ENCODE results near the gene NR5A1. TPM values are rescaled to one million over a fixed set of nuclear protein-coding genes. Genes with fewer than 3 reads are reported as not detected.

Gene NR5A1
- total and polyA plus RNA-seq, 11 donors = 0.04 to 0.14 TPM; not detected in 9

DNA sequence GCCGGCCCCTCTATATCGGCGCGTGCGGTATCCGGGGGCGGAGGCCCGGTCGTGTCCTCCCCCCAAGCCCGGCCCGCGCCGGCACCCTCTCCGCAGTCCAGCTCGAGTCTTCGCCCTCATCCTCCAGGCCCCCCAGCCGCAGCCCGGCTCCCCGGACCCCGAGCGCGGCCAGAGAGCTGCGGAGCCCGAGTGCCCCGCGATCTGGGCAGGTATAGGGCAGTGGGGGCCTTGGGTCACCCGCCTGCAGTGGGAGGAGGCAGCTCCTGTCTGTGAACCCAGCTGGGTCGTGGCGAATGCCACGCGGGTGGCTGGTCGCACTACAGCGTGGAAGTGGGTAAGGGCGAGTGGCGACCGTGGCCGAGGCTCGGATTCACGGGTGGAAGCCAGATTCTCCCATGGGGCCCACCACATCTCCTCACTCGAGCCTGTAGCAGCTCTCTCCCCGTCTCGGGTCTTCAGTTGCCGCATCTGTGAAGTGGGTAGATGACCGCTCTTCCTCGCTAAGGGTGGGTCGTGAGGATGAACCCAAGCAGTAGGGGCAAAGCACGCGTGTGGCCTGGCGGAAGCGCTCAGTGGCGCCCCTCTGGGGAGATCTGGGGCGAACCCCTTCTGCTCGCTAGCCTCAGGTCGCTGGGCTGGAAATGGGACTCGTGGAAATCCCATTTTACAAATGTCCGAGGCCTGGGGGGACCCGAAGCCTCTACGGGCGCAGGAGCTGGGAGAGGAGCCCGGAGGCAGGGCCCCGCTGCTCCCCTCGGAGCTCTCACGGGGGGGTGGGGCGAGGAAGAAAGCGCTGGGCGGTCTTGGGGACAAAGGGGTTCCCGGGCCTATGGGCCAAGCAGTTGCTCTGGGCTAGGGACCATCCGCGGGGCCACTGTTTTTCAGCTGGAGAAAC is 1.9 kb downstream of the NR5A1 start:
- no peaks in the 10 kb centered on the region for H3K9me3 ChIP-seq
- TF ChIP-seq, protein P1, sequence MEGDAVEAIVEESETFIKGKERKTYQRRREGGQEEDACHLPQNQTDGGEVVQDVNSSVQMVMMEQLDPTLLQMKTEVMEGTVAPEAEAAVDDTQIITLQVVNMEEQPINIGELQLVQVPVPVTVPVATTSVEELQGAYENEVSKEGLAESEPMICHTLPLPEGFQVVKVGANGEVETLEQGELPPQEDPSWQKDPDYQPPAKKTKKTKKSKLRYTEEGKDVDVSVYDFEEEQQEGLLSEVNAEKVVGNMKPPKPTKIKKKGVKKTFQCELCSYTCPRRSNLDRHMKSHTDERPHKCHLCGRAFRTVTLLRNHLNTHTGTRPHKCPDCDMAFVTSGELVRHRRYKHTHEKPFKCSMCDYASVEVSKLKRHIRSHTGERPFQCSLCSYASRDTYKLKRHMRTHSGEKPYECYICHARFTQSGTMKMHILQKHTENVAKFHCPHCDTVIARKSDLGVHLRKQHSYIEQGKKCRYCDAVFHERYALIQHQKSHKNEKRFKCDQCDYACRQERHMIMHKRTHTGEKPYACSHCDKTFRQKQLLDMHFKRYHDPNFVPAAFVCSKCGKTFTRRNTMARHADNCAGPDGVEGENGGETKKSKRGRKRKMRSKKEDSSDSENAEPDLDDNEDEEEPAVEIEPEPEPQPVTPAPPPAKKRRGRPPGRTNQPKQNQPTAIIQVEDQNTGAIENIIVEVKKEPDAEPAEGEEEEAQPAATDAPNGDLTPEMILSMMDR (IDR thresholded peaks at IDR 0.05) = no peak
- TF ChIP-seq POLR2A (IDR thresholded peaks at IDR 0.05) = no peak
- H3K27me3 ChIP-seq = peaks cover 22 to 55% (median 49%) of the 10 kb centered on the region in 9 donors
- DNase-seq = peak in 1 of 5 donors; percentile 14
- no peak overlapping the region for H3K27ac ChIP-seq
- peak overlapping the region in 1 of 12 donors; percentile 36 for H3K4me3 ChIP-seq
- 21 to 37% (median 23%) methylated on average over 24 to 69 of the region's 69 CpGs for WGBS, 4 donors
- intact Hi-C loops (cut with DNase I) = no loop called here
- ATAC-seq = no peak
- no peaks in the 10 kb centered on the region for H3K36me3 ChIP-seq
- H3K4me1 ChIP-seq = peaks cover 0 to 23% (median 4%) of the 10 kb centered on the region in 12 donors

DNA sequence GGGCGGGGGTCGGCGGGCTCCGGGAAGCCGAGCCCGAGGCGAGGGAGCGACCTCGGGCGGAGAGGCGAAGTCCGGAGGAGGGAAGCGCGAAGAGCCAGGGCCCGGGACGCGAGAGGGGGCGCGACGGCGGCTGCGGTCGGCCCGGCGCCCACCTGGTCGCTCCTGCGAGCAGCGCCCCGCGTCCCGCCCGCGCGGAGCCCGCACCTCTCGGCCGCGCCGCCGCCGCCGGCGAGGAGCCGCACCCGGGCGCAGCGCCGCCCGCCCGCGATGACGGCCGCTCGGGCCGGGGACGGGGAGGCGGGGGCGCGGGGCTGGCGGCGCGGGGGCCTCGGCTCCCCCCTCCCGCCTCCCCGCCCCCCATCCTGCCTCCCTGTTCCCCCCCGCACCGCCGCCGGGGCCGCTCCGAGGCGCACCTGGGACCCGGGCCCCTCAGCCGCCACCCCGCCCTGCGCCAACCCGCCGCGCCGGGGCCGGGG is 2.6 kb downstream of the NR5A1 start:
- ATAC-seq (no peak), DNase-seq (peak in 1 of 5 donors; percentile 9)
- Histone ChIP-seq H3K27ac (no peak overlapping the region), H3K9me3 (no peaks in the 10 kb centered on the region), H3K27me3 (peaks cover 22 to 62% (median 49%) of the 10 kb centered on the region in 9 donors), H3K4me3 (peak overlapping the region in 9 of 12 donors; percentile 1 to 36 (median 17)), H3K4me1 (peaks cover 0 to 23% (median 4%) of the 10 kb centered on the region in 12 donors), H3K36me3 (no peaks in the 10 kb centered on the region)
- no peak for TF ChIP-seq POLR2A (IDR thresholded peaks at IDR 0.05)
- TF ChIP-seq, protein P1 (IDR thresholded peaks at IDR 0.05) = no peak
- WGBS, 4 donors = 0 to 1% (median 0%) methylated on average over 9 to 77 of the region's 81 CpGs; no CpG with 5 or more reads in 1 of the 4 donors
- intact Hi-C loops (cut with DNase I) = no loop called here

DNA sequence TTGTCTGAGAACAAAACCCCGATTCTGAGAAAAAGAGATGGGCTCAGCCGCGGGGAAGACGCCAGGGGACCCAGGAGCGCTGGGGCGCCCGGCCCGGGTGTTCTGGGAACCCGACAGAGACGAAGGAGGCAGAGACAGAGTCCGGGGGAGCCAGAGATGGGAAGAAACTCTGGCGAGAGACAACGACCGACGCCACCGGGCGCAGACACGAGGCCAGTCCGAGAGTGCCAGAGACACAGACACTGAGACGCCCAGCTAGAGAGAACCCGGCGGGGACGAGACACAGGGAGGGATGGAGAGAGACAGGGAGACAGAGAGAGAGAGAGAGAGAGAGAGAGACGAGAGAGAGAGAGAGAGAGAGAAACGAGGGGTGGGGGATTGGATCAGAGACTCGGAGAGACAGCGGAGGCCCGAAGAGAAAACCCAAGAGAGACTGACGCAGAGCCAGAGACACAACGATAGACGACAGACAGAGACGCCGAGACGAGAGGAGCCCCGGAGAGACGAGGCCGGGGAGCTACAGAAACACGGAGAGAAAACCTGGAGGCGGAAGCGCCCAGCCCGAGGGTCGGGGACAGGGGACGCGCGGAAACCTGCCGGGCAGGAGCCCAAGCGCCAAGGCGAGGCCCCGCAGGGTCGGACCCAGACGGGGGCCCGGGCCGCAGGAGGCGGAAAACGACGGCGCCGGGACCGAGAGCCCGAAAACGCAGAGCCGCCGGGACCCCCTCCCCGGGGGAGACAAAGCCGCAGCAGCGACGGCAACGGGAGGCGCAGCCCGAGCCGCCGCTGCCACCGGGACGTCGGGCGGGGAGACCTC is 3.3 kb downstream of the NR5A1 start:
- intact Hi-C loops (cut with DNase I) = no loop called here
- Histone ChIP-seq H3K9me3 (no peaks in the 10 kb centered on the region), H3K36me3 (no peaks in the 10 kb centered on the region), H3K27me3 (peaks cover 22 to 68% (median 51%) of the 10 kb centered on the region in 9 donors), H3K4me1 (peaks cover 0 to 23% (median 4%) of the 10 kb centered on the region in 12 donors), H3K27ac (no peak overlapping the region), H3K4me3 (peak overlapping the region in 9 of 12 donors; percentile 1 to 36 (median 17))
- 2 to 3% (median 2%) methylated on average over 50 to 76 of the region's 76 CpGs for WGBS, 4 donors
- no peak for TF ChIP-seq POLR2A (IDR thresholded peaks at IDR 0.05)
- TF ChIP-seq, protein P1 (IDR thresholded peaks at IDR 0.05) = no peak
- no peak for DNase-seq
- ATAC-seq = no peak

Data from heart left ventricle (tissue), 16 donors.